ENCODE data around the gene GIGYF1.
A peak's percentile ranks its signal among the peaks of the same experiment; 100 is the strongest.
"Not testable (repeated sequence)": the region's sequence is repeated elsewhere in the genome, so short reads cannot be mapped to it uniquely, and the experiment has no call there.

Gene GIGYF1

DNA sequence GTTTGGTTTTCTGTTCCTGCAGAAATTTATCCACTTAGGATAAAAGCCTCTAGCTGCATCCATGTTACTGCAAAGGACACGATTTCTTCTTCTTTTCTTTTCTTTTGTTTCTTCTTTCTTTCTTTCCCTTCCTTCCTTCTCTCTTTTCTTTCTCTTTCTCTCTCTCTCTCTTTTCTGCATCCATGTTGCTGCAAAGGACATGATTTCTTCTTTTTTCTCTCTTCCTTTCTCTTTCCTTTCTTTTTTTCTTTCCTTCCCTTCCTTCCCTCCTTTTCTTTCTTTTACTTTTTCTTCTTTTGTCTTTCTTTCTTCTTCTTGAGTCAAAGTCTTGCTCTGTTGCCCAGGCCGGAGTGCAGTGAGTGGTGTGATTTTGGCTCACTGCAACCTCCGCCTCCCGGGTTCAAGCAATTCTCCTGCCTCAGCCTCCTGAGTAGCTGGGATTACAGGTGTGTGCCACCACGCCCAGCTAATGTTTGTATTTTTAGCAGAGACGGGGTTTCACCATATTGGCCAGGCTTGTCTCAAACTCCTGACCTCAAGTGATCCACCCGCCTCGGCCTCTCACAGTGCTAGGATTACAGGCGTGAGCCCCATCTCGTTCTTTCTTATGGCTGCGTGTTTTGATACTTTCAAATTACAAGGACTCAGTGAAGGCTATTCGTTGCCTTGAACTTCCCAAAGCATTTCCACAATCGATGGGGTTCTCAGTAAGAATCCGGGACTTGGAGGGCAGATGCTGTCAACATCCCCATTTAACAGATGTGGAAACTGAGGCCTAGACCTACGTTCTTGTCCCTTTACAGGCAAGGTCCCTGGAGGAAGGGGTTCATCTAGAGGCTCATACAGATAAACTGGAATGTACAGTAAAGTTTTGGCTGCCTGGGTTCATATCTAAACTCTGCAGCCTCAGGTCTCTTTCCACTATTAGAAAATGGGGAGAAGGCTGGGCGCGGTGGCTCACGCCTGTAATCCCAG lies 22.4 kb downstream of the GIGYF1 start:
- no peak for DNase-seq (ENCODE audit: low spot score)

DNA sequence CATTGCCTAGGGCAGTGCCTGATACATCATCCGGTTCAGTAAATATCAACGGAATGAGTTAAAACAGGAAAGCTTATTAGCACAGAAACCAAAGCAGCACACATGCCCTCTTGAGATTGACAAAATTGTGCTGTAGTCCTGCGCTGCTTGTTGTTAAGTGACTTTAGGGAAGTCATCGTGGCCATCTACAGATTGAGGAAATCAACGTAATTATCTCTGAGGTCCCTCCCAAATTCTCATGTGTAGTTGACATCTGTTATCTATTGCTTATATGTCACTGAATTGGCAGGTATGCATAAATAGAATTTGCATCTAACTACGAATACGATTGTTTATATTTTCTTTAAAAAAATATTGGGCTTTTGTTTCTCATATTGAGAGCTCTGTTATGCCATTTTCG lies 24.0 kb downstream of the GIGYF1 start:
- DNase-seq (ENCODE audit: low spot score), result no peak

DNA sequence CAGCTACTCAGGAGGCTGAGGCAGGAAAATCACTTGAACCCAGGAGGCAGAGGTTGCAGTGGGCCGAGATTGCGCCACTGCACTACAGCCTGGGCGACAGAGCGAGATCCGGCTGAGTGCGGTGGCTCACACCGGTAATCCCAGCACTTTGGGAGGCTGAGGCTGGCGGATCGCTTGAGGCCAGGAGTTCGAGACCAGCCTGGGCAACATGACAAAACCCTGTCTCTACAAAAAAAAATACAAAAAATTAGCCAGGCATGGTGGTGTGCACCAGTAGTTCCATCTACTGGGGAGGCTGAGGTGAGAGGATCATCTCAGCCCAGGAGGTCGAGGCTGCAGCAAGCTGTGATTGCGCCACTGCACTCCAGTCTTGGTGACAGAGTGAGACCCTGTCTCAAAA lies 24.9 kb downstream of the GIGYF1 start:
- not testable (repeated sequence) for DNase-seq (ENCODE audit: low spot score)

DNA sequence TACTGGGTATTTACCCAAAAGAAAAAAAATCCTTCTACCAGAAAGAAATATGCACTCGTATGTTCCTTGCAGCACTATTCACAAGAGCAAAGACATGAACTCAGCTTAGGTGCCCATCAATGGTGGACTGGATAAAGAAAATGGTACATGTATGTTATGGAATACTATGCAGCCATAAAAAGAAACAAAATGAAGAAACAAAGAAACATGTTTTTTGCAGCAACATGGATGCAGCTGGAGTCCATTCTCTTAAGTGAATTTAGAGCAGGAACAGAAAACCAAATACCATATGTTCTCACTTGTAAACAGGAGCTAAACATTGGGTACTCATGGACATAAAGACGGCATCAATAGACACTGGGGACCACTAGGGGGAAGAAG lies 26.0 kb downstream of the GIGYF1 start:
- DNase-seq (ENCODE audit: low spot score), result no peak

DNA sequence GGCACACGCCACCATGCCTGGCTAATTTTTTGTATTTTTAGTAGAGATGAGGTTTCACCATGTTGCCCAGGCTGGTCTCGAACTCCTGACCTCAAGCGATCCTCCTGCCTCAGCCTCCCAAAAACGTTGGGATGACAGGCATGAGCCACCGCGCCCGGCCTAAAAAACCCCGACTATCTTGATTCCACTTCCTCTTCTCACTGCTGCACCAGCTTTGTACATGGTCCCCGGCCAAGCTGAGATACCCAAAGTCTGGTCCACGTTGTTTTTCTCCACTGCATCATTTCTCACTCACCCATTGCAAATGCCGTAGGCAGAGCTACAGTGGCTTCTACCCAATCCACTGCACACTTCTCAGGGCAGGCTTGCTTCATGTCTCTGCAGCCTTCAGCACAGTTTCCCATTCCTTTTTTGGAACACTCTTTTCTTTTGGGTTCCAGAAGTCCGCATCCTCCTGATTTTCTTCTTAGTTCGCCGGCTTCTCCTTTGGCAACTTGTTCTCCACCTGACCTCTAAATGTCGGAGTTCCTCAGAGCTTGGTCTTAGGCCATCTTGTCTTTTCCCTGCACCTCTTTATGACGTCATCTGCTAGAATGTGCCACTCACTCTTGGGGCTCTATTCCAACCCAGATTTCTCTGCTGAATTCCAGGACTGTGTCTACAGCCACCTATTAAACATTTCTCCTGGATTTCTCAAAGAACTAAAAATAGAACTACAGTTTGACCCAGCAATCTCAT lies 26.6 kb downstream of the GIGYF1 start:
- no peak for DNase-seq (ENCODE audit: low spot score)

DNA sequence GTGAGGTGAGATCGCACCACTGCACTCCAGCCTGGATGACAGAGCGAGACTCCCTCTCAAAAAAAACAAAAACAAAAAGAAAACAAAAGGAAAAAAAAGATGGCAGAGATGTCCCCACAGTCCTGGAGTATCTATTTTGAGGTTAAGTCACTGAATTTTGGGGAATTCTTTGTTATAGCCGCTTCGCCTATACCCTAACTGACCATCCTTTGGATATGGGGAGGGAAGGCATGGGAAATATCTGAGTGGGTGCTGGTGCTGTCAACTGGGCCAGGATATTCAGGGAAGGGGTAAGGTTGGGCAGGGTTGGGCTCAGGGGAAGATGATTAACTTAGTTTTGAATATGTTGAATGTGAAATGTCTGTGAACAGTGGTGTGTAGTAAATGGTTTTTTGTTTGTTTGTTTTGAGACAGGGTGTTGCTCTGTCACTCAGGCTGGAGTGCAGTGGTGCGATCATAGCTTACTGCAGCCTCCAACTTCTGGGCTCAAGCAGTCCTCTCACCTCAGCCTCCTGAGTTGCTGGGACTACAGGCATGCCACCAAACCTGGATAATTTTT lies 28.8 kb downstream of the GIGYF1 start:
- no peak for DNase-seq (ENCODE audit: low spot score)

DNA sequence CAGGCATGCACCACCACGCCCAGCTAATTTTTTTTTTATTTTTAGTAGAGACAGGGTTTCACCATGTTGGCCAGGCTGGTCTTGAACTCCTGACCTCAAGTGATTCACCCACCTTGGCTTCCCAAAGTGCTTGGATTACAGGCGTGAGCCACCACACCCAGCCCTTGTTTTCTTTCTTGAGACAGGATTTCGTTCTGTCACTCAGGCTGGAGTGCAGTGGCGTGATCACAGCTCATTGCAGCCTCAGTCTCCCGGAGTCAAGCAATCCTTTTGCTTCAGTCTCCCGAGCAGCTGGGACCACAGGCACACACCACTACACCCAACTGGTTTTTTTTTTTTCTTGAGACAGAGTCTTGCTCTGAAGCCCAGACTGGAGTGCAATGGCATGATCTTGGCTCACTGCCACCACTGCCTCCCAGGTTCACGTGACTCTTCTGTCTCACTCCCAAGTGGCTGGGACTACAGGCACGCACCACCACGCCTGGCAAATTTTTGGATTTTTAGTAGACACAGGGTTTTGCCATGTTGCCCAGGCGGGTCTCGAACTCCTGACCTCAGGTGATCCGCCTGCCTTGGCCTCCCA lies 31.8 kb downstream of the GIGYF1 start:
- DNase-seq (ENCODE audit: low spot score), result not testable (repeated sequence)

DNA sequence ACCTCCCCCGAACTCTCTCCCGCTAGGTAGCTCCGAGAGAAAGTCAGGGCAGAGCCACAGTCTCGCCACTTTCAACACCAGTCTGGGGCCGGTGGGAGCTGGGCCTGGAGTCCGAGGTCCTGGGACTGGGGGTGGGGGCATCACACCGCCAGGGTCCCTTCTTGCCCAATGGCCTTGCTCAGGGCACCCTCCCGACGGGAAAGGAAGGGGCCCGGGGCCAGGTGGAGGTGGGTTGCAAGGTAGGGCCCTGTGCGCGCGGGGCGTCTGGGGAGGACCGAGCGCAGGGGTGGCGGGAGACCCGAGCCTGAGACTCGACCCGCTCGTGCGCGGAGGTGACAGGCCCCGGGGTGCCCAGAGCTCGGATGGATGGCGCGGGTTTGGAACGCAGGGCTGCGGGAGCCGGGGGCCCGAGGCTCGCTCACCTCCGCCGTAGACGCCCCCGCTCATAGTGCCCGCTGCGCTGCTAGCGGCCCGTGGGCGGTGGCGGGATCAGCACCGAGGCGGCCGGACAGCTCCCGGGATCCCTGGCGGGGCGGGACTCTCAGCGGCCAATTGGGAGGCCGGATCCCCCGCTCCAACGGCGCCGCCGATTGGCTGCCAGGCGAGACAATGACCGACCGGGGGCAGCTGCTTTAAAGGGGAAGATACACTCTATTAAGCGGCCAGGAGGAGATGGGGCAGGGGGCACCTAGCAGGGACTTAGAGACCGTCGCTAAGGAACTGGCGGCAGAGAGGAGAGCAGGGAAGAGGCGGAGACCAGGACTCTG lies 38.0 kb downstream of the GIGYF1 start, which contains the start of gene ACTL6B:
TSS of gene ACTL6B (minus strand) at position 541 of the 767 bp plus-strand sequence. CDS start at position 447, 94 bp downstream.
- DNase-seq (ENCODE audit: low spot score), result peak; percentile 91

DNA sequence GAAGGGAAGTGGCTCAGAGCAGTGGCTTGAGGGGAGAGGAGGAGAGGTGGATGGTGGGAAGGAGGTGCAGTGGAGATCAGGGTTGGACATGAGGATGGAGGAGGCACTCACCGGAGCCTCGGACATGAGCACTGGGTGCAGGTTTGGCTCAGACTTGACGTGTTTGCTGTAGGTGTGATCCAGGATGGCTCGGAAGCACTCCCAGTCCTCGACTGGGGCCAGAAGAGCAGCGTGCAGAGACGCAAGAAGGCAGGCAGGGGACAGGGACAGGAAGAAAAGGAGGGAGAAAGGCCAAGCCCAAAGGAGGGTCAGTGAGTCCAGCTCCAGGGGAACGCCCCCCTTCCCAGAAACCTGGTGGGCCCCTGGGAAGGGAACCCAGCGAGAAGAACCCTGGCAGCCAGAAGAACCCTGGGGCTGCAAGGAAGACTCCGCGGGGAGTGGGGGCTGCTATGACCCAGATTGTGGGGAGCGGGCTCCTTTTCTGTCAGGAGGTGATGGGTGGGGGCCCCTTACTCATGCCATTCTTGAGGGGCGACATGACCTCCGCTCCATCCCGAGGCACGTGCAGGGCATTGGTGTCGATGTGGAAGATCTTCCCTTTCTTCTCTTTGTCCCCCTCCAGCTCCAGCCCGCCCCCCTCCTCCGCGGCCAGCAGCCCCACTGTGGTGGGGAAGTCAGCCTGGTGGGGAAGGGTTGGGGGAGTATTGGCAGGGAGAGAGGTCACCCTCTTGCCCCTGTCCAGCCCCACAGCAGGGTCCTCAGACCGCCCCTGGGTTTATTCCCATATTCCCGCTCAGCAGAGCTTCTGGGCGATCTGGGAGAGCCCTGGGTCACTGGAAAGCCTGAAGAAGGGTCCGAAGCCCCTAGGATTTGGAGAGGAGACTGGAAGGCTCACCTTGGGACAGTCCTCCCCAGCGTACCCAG lies 38.9 kb downstream of the GIGYF1 start:
- no peak for DNase-seq (ENCODE audit: low spot score)

DNA sequence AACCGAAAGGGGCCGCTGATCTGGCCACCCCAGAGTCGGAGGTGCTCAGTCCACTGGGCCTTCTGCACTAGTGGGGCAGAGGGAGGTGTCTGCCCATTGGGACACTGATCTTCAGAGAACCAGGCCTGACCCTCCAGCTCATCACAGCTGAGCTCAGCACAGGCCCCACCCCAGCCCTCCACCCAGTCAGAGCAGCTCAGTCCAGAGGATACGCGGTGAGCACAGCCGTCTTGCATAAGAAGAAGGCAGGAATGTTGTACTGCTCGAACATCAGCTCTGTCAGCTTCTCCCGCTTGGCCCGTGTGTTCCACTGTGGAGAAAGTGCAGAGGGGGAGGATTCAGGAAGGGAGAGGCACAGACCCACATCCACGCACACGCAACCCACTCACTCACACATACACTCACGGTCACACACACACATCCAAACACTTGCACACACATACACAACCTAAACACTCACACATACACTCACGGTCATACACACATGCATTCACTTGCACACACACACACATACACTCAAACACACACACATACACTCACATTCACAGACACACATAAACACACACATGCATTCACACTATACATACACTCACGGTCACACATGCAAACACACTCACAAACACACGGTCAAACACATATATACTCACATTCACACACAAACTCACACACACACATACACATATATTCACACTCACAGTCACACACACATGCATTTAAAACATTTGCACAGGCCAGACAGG lies 44.1 kb downstream of the GIGYF1 start:
- DNase-seq (ENCODE audit: low spot score), result no peak

DNA sequence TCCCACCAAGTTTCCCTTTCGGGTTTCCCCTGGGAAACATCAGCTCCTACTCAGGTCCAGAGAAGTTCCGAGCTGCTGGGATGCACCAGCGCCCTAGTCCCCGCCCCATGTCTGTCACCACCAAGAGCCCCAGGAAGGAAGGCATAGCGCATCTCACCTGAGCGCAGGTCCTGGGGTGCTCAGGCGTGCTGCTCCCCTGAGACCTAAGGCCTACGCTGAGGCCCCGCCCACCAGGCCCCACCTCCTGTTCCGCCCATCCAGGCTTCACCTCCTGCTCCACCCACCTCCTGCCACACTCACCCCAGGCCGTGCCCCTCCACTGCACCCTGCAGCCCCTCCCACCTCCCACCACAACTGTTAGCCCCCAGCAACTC lies 51.5 kb downstream of the GIGYF1 start:
- DNase-seq (ENCODE audit: low spot score), result no peak

DNA sequence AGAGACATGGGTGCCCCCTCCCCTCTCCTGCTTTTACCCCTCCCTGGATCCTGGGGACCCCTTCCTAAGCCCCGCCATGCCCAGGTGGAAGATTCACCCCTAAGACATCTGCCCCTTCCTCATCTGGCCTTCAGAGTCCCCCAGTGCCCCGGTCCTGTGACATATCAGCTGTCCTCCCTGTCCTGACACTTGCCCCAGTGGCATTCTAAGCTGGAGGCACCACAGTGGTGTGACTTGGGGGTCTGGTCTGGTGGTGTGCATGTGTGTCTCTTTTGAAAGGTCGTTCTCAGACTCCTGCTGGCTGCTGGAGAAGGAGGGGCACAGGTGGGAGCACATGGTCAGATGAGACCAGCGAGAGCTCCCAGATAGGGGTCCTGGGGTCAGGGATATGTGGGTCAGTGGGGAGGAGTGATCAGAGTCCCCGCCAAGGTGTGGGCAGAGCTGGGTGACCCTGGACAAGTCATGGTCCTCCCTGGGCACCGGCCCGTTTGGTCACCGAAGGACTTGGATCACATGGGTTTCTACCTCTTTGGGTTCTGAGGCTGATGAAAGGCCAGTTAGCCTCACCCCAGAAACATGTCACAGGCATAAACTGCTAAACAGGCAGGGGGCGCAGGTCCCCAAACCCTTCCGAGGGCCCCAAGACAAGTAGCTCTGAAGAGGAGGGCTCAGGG lies 52.1 kb downstream of the GIGYF1 start:
- no peak for DNase-seq (ENCODE audit: low spot score)

DNA sequence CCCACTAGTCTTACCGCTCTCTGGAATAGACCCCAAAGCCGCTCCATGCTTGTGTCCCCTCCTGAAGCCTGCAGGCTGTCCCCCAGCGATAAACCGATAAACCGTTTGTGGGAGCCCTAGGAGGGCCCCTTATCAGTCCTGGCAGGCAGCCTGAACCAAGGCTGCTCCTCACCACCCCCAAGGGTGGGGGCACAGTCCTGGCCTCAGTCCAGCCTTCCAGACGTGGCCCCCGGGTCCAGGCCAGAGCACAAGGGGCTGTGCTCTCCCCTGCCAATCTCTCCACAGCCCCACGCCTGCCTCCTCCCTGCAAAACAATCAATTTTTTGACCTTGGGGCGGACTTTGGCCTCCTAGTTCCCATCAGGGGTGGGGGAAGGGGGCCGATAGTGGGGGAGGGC lies 52.6 kb downstream of the GIGYF1 start, which contains the start of gene TFR2:
TSS of gene TFR2 (minus strand) at position 90 of the 397 bp plus-strand sequence. CDS start at position 47, 43 bp downstream.
- no peak for DNase-seq (ENCODE audit: low spot score)

DNA sequence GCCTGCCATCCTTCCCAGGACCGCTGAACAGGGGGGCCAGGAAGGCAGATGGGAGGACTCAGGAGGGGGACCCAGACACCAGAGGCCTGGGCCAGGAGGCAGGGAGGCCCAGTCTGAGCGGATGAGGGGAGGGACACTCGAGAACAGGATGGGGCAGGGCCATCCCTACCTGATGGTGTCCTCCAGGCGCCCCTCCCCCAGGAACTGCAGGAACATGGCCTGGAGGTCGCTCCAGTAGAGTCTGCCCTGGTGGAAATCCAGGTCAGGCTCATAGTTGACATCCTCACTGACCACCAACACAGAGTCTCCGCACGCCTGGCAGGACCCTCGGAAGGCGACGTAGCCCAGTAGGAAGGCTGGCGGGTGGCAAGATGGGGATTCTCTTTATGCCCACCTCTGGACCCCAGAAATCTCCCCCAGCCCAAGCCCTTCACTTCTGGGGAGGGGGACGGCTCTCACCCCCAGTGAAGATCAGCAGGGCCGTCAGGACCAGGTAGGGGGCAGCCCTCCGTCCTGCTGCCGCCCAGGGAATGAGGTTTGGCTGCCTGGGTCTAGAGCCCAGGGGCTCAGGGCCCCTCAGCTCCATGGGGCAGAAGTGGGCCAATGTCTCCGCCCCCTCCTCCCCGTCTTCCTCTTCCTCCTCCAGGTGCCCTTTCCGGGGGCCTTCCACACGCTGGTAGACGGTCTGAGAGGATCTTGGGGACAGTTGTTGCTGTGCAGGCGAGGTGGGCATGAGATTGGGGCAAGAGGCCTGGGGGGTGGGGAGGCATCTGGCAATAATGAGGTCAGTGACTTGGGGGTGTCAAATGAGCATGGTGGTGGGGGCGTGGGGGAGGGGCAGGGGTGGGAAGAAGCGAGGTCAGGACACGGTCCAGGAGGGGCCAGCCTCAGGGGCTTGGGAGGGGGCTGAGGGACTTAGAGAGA lies 53.3 kb downstream of the GIGYF1 start:
- DNase-seq (ENCODE audit: low spot score), result no peak

DNA sequence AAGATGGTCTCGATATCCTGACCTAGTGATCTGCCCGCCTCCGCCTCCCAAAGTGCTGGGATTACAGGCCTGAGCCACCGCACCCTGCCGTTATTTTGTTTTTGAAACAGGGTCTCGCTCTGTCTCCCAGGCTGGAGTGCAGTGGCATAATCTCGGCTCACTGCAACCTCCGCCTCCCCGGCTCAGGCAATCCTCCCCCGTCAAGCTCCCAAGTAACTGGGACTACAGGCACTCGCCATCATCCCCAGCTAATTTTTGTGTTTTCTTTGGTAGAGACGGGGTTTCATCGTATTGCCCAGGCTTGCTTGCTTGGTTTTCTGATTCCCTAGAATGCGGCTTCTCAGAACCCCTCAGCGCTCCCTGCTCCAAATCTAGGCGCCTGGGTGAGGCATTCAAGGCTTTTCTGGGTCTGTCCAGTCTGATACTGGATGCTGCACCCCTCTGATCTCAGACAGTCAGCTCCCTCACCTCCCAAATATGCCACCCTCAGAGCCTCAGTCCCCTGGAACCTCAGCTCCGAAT lies 54.0 kb downstream of the GIGYF1 start:
- no peak for DNase-seq (ENCODE audit: low spot score)

DNA sequence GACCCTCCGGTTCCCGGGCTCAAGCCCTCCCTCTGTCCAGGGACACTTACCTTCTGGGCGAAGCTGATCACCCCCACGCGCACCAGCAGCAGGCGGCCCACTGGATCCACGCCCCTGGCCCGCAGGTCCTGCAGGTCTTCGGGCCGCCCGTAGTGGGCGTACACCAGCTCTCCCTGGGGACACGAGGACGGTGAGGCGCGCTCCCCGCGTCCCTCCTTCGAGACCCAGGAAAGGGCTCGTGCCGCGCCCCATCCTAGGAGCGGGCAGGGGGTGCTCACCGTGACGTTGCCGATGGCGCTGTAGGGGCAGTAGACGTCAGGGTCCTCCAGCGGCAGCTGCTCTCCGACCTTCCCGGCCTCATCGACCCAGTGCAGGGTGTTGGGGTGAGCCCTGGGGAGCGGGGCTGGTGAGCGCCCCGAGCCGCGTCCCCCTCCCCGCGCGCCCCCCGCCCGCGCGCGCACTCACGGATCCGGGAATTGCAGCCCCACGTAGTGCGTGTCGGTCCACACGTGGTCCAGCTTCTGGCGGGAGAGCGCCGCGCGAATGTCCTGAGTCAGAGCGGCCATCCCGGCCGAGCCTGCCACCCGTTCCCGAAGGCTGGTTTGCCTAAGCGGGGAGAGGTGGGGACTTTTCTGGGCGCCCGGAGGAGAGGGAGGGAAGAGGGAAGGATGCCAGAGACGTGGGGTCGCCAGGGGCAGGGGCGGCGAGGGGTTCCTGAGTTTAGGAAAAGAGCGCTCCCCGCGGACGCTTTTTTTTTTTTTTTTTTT lies 60.9 kb downstream of the GIGYF1 start:
- DNase-seq (ENCODE audit: low spot score), result peak; percentile 62

DNA sequence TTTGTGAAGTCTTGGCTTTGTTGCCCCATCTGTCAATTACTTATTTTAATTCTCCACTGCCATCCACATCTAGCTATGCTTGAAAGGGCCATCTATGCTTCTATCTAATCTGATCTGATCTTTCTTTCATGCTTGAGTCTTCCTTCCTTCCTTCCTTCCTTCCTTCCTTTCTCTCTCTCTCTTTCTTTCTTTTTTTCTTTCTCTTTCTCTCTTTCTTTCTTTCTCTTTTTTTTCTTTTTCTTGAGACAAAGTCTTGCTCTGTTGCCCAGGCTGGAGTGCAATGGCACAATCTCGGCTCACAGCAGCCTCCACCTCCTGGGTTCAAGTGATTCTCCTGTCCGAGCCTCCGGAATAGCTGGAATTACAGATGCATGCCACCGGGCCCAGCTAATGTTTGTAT lies 64.0 kb downstream of the GIGYF1 start:
- no peak for DNase-seq (ENCODE audit: low spot score)
